K562 (cell line): Measurements from ENCODE around the gene DIAPH3. TPM values are rescaled to one million over a fixed set of nuclear protein-coding genes. Genes with fewer than 3 reads are reported as not detected.

Source experiments
- ATAC-seq: fragments of 200-7000 bp; cut with Tn5 transposase; 3 replicates; pipeline ENCODE4 v1.9.1; 2020; ENCODE audit warnings: moderate library complexity
- BruUV-seq: library from RNA; stranded (reverse); fragments of 400-500 nt; replicated peaks from 2 replicates; lab custom pipeline; 2021; lab: Mats Ljungman, UMichigan
- CTCF ChIA-PET: fragments of 300-600 bp; formaldehyde crosslinking; extraction: SDS; loops from one replicate; lab custom pipeline; 2021; ENCODE audit warnings: low intra/inter-chr PET ratio; lab: Yijun Ruan, JAX
- POLR2A ChIA-PET: fragments of 300-600, 350-650 bp; sonication (Branson Sonifier 250); formaldehyde crosslinking; extraction: SDS; loops from one replicate; lab custom pipeline; 2021; ENCODE audit warnings: antibody characterized with exemption, inconsistent platforms; lab: Yijun Ruan, JAX
- DNase-seq, 4 experiments: peaks; one replicate each; pipeline versions ENCODE4 v3.0.0 to v3.0.0-alpha.2; 2011 to 2018; ENCODE audit warnings: low spot score in 3 of 4, mixed read lengths in 3 of 4; ENCODE audit errors: extremely low read depth in 1 of 4
- FAIRE-seq: peaks from 2 replicates; lab custom pipeline; 2011; peaks lifted over from hg19 to GRCh38; lab: Jason Lieb, UNC
- H2AFZ ChIP-seq: 2 replicates; pipeline ENCODE4 v1.6.0; 2011; ENCODE audit warnings: low read depth, low read length, control low read depth, inconsistent platforms
- H3K27ac ChIP-seq: fragments of 200-600 bp; 3 replicates; pipeline ENCODE4 v1.8.0; 2011; ENCODE audit warnings: low read depth, mild to moderate bottlenecking, control low read depth, inconsistent platforms, low read length, moderate library complexity, mixed read lengths; ENCODE audit errors: extremely low read depth
- H3K27me3 ChIP-seq, 2 experiments: fragments of 300-600 bp in 1 of 2; 2 replicates in 1 of 2; 3 replicates in 1 of 2; pipeline versions ENCODE4 v1.6.0 to v1.8.0; 2011; ENCODE audit warnings: inconsistent platforms in 2 of 2, low read length in 2 of 2, mild to moderate bottlenecking in 1 of 2, mixed read lengths in 1 of 2, moderate library complexity in 1 of 2; ENCODE audit not compliant: control insufficient read depth in 2 of 2, insufficient read depth in 2 of 2
- H3K36me3 ChIP-seq: fragments of 300-600 bp; 3 replicates; pipeline ENCODE4 v1.8.0; 2011; ENCODE audit warnings: mild to moderate bottlenecking, low read length, inconsistent platforms; ENCODE audit not compliant: control insufficient read depth, insufficient read depth
- H3K4me1 ChIP-seq, 2 experiments: fragments of 200-600 bp in 1 of 2; replicated peaks in 1 of 2; 2 replicates in 1 of 2; 3 replicates in 1 of 2; pipeline versions ENCODE4 v1.5.1 to v1.8.0; 2011; ENCODE audit warnings: inconsistent platforms in 2 of 2, low read length in 2 of 2, mild to moderate bottlenecking in 1 of 2, mixed read lengths in 1 of 2, moderate library complexity in 1 of 2; ENCODE audit not compliant: control insufficient read depth in 2 of 2, insufficient read depth in 2 of 2
- H3K4me2 ChIP-seq: 2 replicates; pipeline ENCODE4 v1.6.1; 2011; ENCODE audit warnings: low read length, control low read depth, inconsistent platforms, mixed read lengths; ENCODE audit not compliant: insufficient read depth
- H3K4me3 ChIP-seq: fragments of 200-600 bp; sonication (generic), shearing (Covaris generic); 2 replicates; pipeline ENCODE4 v1.5.1; 2016; ENCODE audit warnings: control low read depth, inconsistent platforms
- H3K79me2 ChIP-seq: fragments of 200-600 bp; 3 replicates; pipeline ENCODE4 v1.8.0; 2011; ENCODE audit warnings: low read length, inconsistent platforms; ENCODE audit not compliant: control insufficient read depth, insufficient read depth
- H3K9ac ChIP-seq, 2 experiments: 2 replicates each; pipeline versions ENCODE4 v1.6.0 to v1.6.1; 2011; ENCODE audit warnings: low read depth in 2 of 2, low read length in 2 of 2, control low read depth in 1 of 2, inconsistent platforms in 1 of 2, mild to moderate bottlenecking in 1 of 2, mixed read lengths in 1 of 2; ENCODE audit not compliant: insufficient read depth in 1 of 2
- H3K9me1 ChIP-seq: one replicate; pipeline ENCODE4 v1.6.0; 2011; ENCODE audit warnings: inconsistent platforms, mild to moderate bottlenecking, low read length, moderate library complexity; ENCODE audit not compliant: control insufficient read depth, insufficient read depth
- H3K9me3 ChIP-seq: replicated peaks from 2 replicates; pipeline ENCODE4 v1.5.1; 2011; ENCODE audit warnings: low read depth, low read length, inconsistent platforms; ENCODE audit not compliant: control insufficient read depth, insufficient read depth
- H4K20me1 ChIP-seq: replicated peaks from 2 replicates; pipeline ENCODE4 v1.6.1; 2011; ENCODE audit warnings: low read length, inconsistent platforms, mixed read lengths; ENCODE audit not compliant: control insufficient read depth, insufficient read depth
- CBX1 ChIP-seq: sonication (generic); IDR thresholded peaks from 2 replicates; pipeline ENCODE4 v1.6.1; 2016; ENCODE audit warnings: antibody characterized with exemption, low read depth, mild to moderate bottlenecking
- ETV1 ChIP-seq: fragments of 450-650 bp; conservative IDR thresholded peaks from 2 replicates; pipeline ENCODE4 v1.6.1; 2016; ENCODE audit warnings: missing genetic modification characterization, control low read depth, low read depth, missing compliant biosample characterization
- HDAC8 ChIP-seq: fragments of 450-650 bp; IDR thresholded peaks from 2 replicates; pipeline ENCODE4 v1.6.1; 2016; ENCODE audit warnings: mild to moderate bottlenecking, missing genetic modification characterization, moderate library complexity, missing compliant biosample characterization
- HDGF ChIP-seq: fragments of 450-650 bp; IDR thresholded peaks from 2 replicates; pipeline ENCODE4 v1.6.1; 2016
- MTA2 ChIP-seq: fragments of 450-650 bp; IDR thresholded peaks from 2 replicates; pipeline ENCODE4 v1.6.1; 2016; ENCODE audit warnings: low read depth
- PPARD ChIP-seq: fragments of 250-450 bp; sonication (Bioruptor Pico); IDR thresholded peaks from 2 replicates; pipeline ENCODE4 v1.8.0; 2022; ENCODE audit warnings: inconsistent platforms, mild to moderate bottlenecking, moderate library complexity
- SMAD2 ChIP-seq: fragments of 150-350 bp; IDR thresholded peaks from 2 replicates; pipeline ENCODE4 v1.6.1; 2014; ENCODE audit warnings: low read depth, mild to moderate bottlenecking, low read length
- USF1 ChIP-seq: sonication (generic); formaldehyde crosslinking; IDR thresholded peaks from 2 replicates; pipeline ENCODE4 v1.9.0; 2022; ENCODE audit warnings: mild to moderate bottlenecking, missing genetic modification reagents
- ZNF41 ChIP-seq: fragments of 250-450 bp; sonication (Bioruptor Pico); conservative IDR thresholded peaks from 2 replicates; pipeline ENCODE4 v1.4.0; 2020; ENCODE audit warnings: mild to moderate bottlenecking
- WGBS: fragments of 100-300 bp; shearing (Covaris generic); methylation state at CpG from one replicate; pipeline ENCODE4 v1.1.6; 2016; ENCODE audit warnings: low coverage, mixed read lengths; ENCODE audit not compliant: insufficient coverage; ENCODE audit errors: missing lambda C conversion rate; 5-methylcytosine and 5-hydroxymethylcytosine counted together
- in situ Hi-C: fragments of 300-500 bp; cut with MboI; formaldehyde crosslinking; loops from 4 replicates; pipeline ENCODE4 v1.15.0; 2018; ENCODE audit warnings: inconsistent platforms, mixed read lengths
- intact Hi-C: fragments of 100-400 bp; cut with micrococcal nuclease; formaldehyde crosslinking; loops from 2 replicates; pipeline ENCODE4 v1.14.2; 2022
- polyA plus RNA-seq, 8 experiments: library from polyadenylated mRNA; depleted of rRNA in 4 of 8; stranded (reverse) in 5 of 8; unstranded in 3 of 8; fragments of >200 nt; fragmentation: Nextera tagmentation in 2 of 8; fragmentation: Illumina TruSeq in 1 of 8; extraction: Ambion mirVana in 2 of 8; extraction: Trizol in 1 of 8; gene quantifications; 2 replicates each; pipeline versions ENCODE4 v1.2.1 to v1.2.3, GENCODE V29; 2011 to 2014; ENCODE audit warnings: inconsistent platforms in 1 of 8, missing spikeins in 1 of 8
- total RNA-seq, 7 experiments: library from RNA; depleted of rRNA in 6 of 7; stranded (reverse); fragments of >200 nt in 6 of 7; fragmentation: Illumina TruSeq in 2 of 7; extraction: Trizol in 2 of 7; gene quantifications; 2 replicates each; pipeline versions ENCODE4 v1.2.1 to v1.2.3, GENCODE V29; 2011 to 2021; ENCODE audit warnings: low replicate concordance in 1 of 7

The DIAPH3 gene
- total and polyA plus RNA-seq, 9 of the 15 experiments (the other 6 are each of a cell fraction or from before 2014, with no cell fraction given): 9.0 to 18.7 (median 14.7) TPM

- ChIA-PET CTCF (no interaction called here), POLR2A (no interaction called here)
- H3K27ac ChIP-seq: no peak overlapping the region
- no peak overlapping the region for H3K9ac ChIP-seq
- in situ Hi-C loops (no loop called here), intact Hi-C loops (no loop called here)
- no peak overlapping the region for H3K4me3 ChIP-seq
- TF ChIP-seq PPARD (CRISPR knock-in tag) (no peak), HDGF (no peak), HDAC8 (no peak), ZNF41 (no peak), MTA2 (no peak), USF1 (CRISPR knock-in tag) (no peak), SMAD2 (no peak), CBX1 (no peak), ETV1 (no peak)
- no peaks in the 10 kb centered on the region for H4K20me1 ChIP-seq
- no peak for ATAC-seq
- no peak overlapping the region for H2AFZ ChIP-seq
- H3K4me1 ChIP-seq: no peaks in the 10 kb centered on the region
- BruUV-seq: no TSS peak
- H3K36me3 ChIP-seq: no peaks in the 10 kb centered on the region
- no peak overlapping the region for H3K4me2 ChIP-seq
- H3K9me3 ChIP-seq: no peaks in the 10 kb centered on the region
- H3K9me1 ChIP-seq: no peaks in the 10 kb centered on the region
- no peak for DNase-seq
- 0% methylated on average over 1 of the region's 1 CpG for WGBS
- H3K27me3 ChIP-seq: no peaks in the 10 kb centered on the region
- no peaks in the 10 kb centered on the region for H3K79me2 ChIP-seq
- no peak for FAIRE-seq
These were observed 340.2 kb downstream of the DIAPH3 start for GRCh38 chr13:59823486-59823885.
